ENCODE measurements around the gene PPP2R2D.
"Not testable (repeated sequence)": the region's sequence is repeated elsewhere in the genome, so short reads cannot be mapped to it uniquely, and the experiment has no call there.

Gene PPP2R2D

DNA sequence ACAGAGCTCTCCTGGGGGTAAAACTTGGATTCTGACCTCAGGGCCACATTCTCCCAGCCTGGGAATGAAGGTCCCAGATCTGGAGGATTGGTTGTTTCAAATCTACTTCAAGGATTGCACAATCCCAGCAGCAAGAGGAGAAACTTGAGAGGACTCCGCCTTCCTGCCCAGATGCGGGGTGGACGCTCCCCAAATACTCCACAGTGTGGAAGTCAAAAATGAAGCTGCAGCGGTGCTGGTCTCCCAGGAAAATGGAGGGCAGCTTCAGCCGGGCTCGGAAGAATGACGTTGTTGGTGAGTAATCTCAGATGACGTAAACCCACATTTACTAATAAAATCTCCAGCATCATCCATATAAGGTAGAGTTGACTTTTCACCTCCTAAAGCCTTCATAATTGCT, 31.5 kb upstream of the PPP2R2D start:
- no peak for DNase-seq

DNA sequence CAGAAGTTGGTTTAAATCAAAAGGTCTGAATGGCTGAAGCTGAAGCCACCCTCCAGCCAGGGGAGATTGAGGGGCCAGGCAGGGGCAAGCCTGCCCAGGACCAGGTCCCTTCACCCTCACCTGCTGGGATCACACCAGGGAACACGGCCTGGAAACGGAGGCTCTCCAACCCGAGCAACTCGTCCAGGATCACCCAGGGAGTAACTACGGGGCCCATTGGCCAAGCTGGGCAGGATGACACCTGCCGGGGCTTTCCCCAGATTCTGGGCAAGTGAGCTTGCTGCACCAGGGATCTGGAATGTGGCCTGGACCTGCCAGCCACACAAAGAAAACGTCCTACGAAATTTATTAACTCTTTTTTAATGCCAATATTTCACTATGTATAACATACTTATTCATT, 30.4 kb upstream of the PPP2R2D start:
- no peak for DNase-seq

DNA sequence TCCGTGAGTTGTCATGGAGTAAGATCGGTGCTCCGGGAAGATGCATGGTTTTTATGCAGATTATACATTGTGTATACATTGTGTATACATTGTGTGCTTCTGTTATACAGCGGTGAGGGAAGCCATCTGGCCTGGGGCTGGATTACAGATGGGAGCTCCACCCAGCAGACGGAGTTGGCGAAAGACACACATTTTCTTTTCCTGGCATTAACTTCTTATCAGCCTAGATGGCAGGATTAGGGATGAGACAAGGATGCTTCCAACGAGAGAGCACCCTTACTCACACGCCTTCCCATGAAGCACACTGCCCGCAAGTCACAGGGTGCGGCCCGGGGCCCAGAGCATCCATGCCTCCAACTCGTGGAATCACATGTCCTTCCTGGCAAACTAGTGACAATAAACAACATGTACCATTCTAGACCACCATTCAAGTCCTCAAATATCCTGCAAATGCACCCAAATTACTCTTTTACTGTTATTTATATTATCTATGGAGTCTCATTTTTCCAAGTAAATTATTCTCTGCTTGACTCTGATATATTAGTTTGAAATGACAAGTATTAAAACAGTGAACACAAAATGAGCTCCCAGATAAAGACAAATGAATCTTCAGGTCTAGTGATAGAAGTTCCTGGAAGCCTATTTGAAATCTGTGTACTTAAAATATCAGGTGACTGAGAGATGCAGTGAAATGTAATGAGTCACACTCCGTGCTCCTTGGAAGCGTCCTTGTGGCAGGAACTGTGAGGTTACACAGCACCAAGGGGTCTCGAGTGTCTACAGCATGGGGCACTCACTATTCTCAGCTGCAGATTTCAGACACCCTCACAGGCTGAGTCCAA, 29.8 kb upstream of the PPP2R2D start:
- no peak for DNase-seq

DNA sequence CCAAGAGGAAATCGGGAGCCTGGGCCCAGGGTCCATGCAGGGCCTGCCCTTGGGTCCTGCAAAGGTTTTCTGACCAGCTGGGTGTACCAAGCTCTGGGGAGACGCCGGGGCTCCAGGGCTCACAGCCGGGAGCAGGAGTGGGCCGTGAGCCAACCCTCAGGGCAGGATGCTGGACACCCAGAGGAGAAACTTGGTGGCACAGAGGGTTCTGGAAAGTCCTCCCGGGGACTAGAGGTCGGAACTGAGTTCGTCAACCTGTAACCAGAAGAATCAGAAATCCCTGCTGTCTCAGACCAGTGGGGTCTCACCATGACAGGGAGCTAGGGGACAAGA, 29.2 kb upstream of the PPP2R2D start:
- DNase-seq: no peak

DNA sequence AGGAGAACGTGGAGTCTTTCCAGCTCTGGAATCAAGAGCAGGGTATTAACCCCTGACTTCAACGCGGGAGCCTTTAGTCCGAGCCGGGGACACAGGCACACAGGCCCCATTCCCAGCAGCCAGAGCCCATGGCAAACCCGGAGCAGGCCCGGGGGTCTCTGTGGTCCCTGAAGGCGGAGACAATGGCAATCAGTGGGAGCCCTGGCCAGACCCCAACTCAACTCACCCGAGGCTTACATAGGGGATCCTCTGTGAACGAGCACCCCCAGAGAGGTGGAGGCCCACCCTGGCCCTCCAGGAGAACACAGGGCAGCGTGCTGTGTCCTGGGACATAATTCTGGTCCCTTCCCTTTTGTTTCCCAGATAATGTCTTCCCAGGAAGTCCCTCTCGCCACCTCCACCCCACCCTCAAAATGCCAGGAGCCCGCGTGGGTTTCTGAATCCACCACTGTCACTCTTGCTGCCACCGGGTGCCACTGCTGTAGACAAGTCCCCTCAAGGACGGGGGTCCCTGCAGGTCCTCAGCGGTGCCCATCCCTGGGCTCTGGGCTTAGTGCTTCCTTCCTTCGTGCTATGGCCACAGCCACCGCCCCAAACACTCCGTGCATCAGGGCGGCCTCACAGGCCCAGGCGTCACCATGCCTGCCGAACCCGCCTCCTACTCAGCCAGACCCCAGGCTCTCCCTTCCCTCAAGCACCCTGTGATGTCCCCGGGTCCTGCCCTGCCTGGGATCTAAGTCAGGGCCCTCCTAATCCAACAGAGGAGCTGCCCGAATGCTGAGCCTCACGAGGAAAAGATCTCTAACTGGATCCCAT, 28.6 kb upstream of the PPP2R2D start:
- DNase-seq: no peak

DNA sequence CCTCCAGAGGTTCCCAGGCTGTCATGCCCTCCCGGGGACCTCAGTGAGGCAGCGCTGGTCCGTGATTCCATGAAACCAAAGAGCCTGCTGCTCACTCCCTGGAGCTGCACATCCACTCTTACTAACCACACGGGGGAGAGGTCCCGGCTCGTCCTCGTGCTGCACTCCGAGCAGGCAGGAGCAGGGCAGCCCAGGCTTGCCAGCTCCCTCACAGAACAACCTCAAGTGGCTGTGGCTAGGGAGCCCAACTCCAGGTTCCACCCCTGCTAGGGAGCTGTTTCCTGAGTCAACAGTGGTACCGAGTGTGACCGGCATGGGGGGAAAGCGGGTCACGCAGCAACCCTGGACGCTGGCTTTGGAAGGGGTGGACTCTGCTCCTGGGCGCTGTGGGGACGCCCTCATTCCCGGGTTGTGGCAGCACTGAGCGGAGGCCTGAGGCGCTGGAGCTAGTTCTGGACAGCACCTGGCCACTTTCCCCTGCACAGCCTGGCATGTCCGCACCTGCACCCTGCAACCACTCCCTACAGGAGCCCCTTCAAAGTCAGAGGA, 27.9 kb upstream of the PPP2R2D start:
- peak; percentile 37 for DNase-seq

DNA sequence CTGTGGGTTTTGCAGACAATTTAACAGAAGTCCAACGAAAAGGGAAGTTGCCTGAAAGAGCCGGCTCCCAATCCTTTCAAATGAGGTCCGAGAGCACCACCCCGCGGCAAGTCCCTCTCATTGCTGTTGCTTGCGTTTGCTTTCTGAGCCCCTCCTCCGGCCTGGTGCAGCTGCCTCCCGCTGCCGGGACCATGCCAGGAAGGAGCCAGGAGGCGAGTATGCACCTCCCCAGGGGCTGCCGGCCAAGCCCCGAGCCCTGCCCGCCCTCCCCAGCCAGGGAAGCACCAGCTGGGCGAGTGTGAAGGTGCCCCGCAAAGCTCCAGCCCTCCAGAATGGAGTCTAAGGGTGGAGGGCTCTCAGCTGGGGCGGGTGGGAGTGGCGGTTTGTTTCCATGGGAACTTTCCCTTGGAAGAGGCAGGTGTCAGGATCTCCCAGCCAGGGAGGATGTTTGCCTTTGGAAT, 25.8 kb upstream of the PPP2R2D start:
- DNase-seq: peak; percentile 83

DNA sequence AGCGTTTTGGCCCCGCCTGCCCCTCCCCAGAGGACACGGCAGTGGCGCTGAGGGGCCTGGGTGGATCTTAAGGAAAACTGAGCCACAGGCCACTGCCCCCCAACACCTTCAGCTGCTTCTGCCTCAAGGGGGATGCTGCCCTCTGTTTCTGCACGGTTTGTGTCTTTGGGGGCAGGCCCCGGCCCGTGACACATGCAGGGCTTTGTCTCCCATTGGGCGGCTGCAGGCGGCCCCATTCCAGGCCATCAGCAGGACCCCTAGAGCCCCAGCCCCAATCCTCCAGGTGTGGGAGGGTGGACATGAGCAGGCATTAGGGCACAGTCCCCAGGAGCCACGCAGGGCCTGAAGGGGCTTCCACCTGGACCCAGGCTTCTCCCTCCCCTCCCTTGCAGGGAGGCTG, 25.3 kb upstream of the PPP2R2D start:
- no peak for DNase-seq

DNA sequence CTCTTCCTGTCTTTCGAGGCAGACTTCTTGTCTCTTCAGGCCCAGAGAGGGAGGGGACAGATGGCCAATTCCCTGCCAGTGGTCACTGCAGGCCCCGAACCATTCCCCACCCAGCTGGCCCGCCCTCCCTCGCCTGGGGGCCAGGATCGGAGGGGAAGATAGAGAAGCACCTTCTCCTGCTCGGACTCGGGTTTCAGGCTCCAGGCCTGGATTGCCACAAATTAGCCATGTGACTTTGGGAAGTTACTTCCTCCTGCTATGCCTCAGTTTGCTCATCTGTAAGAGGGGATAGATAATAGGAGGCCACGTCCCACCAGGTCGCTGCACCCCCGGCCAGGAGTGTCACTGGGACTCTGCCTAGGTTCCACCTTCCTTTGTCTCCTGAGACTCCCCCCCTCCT, 24.8 kb upstream of the PPP2R2D start:
- no peak for DNase-seq

DNA sequence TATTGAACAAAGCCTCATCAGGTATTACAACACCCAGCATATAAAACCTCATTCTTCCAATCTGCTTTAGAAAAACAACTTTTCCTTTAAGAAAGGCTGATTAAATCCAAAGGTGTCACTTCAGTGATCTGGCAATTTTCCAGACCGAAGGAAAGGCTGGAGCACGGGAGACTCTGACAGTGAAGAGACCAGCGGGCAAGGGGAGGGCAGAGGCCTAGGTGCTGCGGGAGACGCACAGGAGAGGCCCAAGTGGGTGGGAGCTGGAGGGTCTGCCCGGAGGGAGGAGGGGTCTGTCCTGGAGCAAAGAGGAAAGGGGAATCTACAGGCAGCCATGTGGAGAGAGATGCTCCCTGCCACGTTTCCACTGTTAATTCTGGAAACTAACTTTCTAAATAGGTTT, 24.3 kb upstream of the PPP2R2D start:
- no peak for DNase-seq

DNA sequence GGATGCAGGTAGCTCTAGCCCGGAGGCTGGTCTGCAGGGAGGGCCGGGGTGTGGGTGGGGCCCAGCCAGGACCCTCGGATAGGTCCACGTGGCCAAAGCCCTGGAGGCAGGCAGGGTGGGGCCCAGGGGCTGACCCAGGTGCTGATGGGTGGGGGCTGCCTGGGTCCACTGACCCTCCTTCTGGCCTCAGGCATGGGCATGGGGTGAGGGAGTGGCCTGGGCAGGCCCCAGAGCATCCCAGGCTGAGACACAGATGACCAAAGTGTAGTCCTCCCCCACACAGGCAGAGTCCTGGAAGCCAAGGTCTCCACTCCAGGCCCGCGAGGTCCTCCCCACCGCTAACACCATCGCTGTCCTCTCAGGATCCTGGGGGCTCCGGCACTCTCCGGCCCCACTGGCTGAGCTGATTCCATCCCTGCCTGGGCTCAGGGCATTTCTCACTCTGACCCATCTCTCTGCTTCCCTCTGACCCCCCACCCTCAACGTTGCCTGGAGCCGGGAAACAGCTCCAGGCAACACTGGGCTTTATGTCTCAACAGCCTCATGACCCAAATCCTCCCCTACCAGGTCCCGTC, 20.7 kb upstream of the PPP2R2D start:
- DNase-seq: no peak

DNA sequence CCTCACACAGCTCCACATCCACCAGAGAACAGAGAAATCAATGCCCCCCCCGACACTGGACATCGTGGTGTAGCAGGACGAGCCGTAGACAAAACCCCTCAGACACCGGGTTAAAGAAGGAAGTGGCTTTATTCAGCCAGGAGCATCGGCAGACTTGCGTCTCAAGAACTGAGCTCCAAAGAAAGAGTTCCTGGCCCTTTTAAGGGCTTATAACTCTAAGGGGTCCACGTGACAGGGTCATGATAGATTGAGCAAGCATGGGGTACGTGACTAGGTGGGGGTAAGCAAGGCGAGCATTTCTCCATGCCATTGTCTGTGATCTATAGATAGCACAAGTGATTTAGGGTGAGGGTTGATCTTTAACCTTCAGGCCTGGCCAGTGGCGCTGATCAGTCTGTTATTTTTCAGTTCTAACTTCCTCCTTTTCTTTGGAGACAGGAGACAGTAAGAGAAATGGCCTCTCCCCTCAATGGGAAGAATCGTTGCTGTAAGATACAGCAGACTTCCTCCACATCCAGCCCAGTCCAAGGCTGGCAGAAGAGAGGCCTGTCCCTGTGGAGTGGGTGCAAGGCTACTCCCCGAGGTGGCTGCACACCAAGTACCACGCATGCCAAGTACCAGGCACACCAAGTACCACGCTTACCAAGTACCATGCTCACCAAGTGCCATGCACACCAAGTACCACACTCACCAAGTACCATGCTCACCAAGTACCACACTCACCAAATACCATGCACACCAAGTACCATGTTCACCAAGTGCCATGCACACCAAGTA, 19.5 kb upstream of the PPP2R2D start:
- no peak for DNase-seq

DNA sequence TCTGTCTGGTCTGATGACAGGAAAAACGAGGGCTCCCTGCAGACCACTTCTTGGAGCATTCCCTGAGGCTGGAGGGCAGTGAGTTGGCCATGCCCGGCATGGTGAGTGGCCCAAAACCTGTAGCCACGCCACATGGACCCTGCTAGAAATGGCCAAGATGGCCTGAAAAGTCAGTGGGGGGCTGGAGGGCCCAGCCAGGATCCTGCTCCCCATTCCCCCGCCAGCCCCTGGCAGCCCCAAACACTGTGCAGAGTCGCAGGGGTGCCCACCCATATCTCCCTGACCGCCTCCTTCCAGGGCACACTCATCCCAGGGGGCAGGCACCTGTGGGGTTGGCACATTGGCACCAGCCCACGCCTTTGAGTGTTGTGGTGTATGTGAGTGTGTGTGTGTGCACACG, 18.7 kb upstream of the PPP2R2D start:
- no peak for DNase-seq

DNA sequence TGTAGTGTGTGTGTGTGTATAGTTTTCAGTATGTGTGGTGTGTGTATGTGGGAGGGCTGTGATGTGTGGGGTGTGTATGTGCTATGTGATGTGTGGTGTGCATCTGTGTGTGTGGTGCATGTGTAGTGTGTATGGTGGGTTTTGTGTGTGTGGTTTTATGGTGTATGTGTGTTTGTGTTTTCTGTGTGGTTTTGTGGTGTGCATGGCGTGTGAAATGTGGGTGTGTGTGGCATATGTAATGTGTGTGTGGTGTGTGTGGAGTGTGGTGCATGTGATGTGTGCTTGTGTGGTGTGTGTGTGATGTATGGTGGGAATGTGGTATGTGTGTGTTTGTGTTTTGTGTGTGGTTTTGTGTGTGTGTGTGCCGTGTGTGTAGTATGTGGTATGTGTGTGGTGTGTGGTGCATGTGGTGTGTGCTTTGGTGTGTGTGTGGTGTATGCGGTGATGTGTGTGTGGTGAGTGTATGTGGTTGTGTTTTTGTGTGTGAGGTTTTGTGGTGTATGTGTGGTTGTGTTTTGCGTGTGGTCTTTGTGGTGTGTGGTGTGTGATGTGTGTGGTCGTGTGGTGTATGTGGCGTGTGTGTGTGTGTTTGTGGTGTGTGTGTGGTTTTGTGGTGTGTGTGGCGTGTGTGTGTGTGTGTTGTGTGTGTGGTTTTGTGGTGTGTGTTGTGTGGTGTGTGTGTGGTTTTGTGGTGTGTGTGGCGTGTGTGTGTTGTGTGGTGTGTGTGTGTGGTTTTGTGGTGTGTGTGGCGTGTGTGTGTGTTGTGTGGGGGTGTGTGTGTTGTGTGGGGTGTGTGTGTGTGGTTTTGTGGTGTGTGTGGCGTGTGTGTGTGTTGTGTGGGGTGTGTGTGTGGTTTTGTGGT, 18.0 kb upstream of the PPP2R2D start:
- DNase-seq: no peak

DNA sequence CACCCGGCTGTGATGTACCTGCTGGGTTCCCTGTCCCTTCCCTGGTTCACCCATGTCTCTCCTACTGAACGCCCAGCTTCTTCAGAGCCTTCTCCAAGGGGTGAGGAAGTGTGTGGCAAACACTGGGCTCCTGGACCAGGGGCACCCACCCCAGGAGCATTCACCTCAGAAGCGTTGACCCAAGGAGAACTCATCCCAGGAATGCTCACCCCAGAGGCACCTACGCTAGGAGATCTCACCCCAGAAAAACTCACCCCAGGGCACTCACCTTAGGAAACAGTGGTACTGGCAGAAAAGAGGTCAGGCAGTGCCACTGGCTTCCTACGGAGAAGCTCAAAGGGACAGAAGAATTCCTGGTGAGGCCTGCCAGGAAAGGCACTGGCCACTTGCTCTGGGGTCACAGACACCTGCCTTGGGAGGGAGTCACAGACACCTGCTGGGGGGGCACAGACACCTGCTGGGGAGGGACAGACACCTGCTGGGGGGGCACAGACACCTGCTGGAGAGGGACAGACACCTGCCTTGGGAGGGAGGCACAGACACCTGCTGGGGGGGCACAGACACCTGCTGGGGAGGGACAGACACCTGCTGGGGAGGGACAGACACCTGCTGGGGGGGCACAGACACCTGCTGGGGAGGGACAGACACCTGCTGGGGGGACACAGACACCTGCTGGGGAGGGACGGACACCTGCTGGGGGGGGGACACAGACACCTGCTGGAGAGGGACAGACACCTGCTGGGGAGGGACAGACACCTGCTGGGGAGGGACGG, 17.0 kb upstream of the PPP2R2D start:
- DNase-seq: not testable (repeated sequence)

DNA sequence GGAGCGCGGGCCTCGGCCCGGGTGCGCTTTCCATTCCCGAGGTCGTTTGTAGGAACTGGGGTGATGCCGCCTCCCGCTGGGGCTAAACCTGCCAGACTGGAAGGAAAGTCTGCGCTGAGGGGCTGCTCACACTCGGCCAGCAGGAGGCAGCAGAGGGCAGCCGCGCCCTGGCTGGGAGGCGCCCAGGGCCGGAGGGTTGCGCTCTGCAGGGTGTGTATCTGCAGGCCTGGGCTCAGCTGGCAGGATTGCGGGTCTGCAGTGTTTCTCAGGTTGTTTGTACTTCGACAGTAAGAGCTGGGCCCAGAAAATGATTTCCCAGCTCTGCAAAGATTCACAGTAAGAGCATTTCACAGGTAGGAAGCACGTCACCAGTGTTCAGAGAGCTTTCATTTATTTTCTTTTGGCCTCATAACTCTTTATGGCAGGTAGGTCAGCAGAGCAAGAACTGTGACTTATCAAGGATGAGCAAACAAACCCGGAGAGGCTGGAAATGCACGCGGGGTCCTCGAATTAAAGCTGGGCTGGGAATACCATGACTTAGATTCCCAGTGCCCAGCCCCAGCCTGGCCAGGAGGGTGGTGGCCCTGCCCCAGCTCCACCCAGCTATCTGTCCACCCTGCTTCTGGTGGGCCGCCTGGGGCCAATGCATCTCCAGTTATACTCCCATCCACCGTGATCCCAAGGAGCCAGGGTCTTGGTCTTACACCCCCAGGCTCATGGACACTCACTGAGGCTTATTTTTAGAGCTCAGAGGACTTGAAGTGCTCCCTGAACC, 15.2 kb upstream of the PPP2R2D start:
- no peak for DNase-seq

DNA sequence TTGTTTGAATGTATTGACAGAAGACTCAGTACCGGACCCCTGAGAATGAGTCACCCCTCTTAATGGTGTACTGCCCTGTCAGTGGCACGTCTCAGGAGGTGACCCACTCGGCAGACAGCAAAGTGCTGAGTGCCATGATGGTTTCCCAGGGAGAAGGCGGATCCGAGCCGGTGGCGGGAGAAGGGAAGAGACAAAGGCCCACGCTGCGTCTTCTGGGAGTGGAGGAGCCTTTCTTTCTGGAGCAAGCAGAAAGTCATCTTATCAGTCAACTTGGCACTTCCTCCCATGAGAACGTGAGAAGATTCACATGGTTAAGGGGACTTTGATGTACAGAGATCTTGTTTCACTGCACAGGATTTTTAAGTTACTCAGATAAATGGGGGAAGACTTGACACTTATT, 14.6 kb upstream of the PPP2R2D start:
- no peak for DNase-seq

DNA sequence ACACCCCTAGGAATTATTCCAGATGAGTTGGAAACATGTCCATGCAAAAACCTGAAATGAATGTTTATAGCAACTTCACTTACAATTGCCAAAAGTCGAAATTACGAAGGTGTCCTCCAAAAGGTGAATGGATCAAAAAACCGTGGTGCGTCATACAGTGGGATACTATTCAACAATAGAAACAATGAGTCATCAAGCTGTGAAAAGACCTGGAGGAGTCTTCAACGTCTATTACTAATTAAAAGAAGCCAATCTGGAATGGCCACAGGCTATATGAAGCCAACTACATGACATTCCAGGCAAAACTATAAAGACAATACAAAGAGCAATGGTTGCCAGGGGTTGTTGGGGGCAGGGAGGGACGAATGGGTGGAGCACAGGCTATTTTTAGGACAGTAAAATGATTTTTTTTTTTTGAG, 12.6 kb upstream of the PPP2R2D start:
- no peak for DNase-seq

DNA sequence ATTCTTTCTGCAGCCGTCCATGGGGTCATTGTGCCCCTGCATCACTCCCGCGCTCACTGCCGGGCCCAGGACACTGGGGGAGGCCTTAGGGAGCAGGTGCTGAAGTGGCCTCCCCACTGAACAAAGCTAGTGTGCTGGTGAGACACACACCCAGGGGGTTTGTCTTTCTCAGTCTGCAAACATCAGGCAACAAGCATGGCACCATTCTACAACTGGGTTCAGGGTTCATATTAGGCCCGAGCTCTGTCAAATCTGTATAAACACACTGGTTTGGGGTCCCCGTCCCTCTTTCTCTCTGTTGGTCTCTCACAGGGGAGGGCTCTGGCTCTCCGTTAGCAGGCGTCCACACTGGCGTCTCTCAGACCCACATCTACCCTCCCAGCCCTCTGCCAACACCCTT, 11.1 kb upstream of the PPP2R2D start:
- DNase-seq: no peak

Data from NCI-H510A (cell line).